Subcutaneous abdominal adipose tissue (tissue), 5 donors: Measurements from ENCODE around the gene NASP.
"Not testable (repeated sequence)": the region's sequence is repeated elsewhere in the genome, so short reads cannot be mapped to it uniquely, and the experiment has no call there.

Experiments used
- H3K27ac ChIP-seq: one replicate; pipeline ENCODE4 v1.7.0; 2013; ENCODE audit warnings: low read depth, mild to moderate bottlenecking, inconsistent platforms, low read length, moderate library complexity
- H3K27me3 ChIP-seq, 5 donors: one replicate each; pipeline ENCODE4 v1.7.0; 2013; ENCODE audit warnings: low read length in 5 of 5, inconsistent platforms in 1 of 5; ENCODE audit not compliant: control insufficient read depth in 5 of 5, insufficient read depth in 4 of 5
- H3K36me3 ChIP-seq, 5 donors: one replicate each; pipeline ENCODE4 v1.7.0; 2013; ENCODE audit warnings: low read length in 5 of 5; ENCODE audit not compliant: control insufficient read depth in 5 of 5, insufficient read depth in 5 of 5
- H3K4me1 ChIP-seq, 5 donors: one replicate each; pipeline ENCODE4 v1.7.0; 2013; ENCODE audit warnings: low read length in 5 of 5, mild to moderate bottlenecking in 3 of 5, moderate library complexity in 1 of 5; ENCODE audit not compliant: control insufficient read depth in 5 of 5, insufficient read depth in 5 of 5
- H3K4me3 ChIP-seq, 5 donors: one replicate each; pipeline ENCODE4 v1.7.0; 2013; ENCODE audit warnings: low read length in 5 of 5, low read depth in 1 of 5
- H3K9ac ChIP-seq, 5 donors: one replicate each; pipeline ENCODE4 v1.7.0; 2013; ENCODE audit warnings: low read length in 5 of 5, mild to moderate bottlenecking in 4 of 5, moderate library complexity in 3 of 5
- H3K9me3 ChIP-seq, 5 donors: one replicate each; pipeline ENCODE4 v1.7.0; 2013; ENCODE audit warnings: low read length in 5 of 5; ENCODE audit not compliant: control insufficient read depth in 5 of 5
- donor health status: healthy.
- donor health status: healthy.
- donor health status: healthy.
- donor health status: healthy.
- donor health status: healthy.

Gene NASP

GRCh38 chr1:45589861-45590260, 6.0 kb downstream of the NASP start:
- peaks cover 0 to 20% (median 13%) of the 10 kb centered on the region in 5 donors for H3K36me3 ChIP-seq
- H3K27me3 ChIP-seq, result no peaks in the 10 kb centered on the region
- H3K27ac ChIP-seq, result no peak overlapping the region
- H3K4me3 ChIP-seq, result no peak overlapping the region
- no peaks in the 10 kb centered on the region for H3K9me3 ChIP-seq
- H3K9ac ChIP-seq, result no peak overlapping the region
- H3K4me1 ChIP-seq, result peaks cover 8 to 22% (median 21%) of the 10 kb centered on the region in 5 donors

GRCh38 chr1:45594412-45594811, 10.6 kb downstream of the NASP start:
- Histone ChIP-seq H3K27ac (no peak overlapping the region), H3K4me3 (no peak overlapping the region), H3K9me3 (no peaks in the 10 kb centered on the region), H3K9ac (no peak overlapping the region), H3K4me1 (peaks cover 0 to 4% (median 0%) of the 10 kb centered on the region in 5 donors), H3K36me3 (peaks cover 10 to 31% (median 21%) of the 10 kb centered on the region in 5 donors), H3K27me3 (no peaks in the 10 kb centered on the region)

GRCh38 chr1:45596765-45597164, 12.9 kb downstream of the NASP start:
- not testable (repeated sequence) for H3K4me1 ChIP-seq, H3K4me3 ChIP-seq, H3K9ac ChIP-seq, H3K27me3 ChIP-seq, H3K9me3 ChIP-seq, H3K27ac ChIP-seq
- H3K36me3 ChIP-seq, result peaks cover 10 to 26% (median 15%) of the 10 kb centered on the region in 5 donors

- peaks cover 6 to 28% (median 15%) of the 10 kb centered on the region in 5 donors for H3K36me3 ChIP-seq
Measured at GRCh38 chr1:45604239-45604638, 20.4 kb downstream of the NASP start.

GRCh38 chr1:45607404-45608074, 23.7 kb downstream of the NASP start:
- no peak overlapping the region for H3K27ac ChIP-seq
- no peaks in the 10 kb centered on the region for H3K9me3 ChIP-seq
- H3K27me3 ChIP-seq, result no peaks in the 10 kb centered on the region
- H3K36me3 ChIP-seq, result peaks cover 6 to 43% (median 27%) of the 10 kb centered on the region in 5 donors
- no peak overlapping the region for H3K4me3 ChIP-seq
- no peak overlapping the region for H3K9ac ChIP-seq
- peaks cover 1 to 15% (median 7%) of the 10 kb centered on the region in 5 donors for H3K4me1 ChIP-seq

More at GRCh38 chr1:45604239-45604638, 20.4 kb downstream of the NASP start:
- H3K4me3 ChIP-seq, result no peak overlapping the region
- peaks cover 1 to 15% (median 7%) of the 10 kb centered on the region in 5 donors for H3K4me1 ChIP-seq
- no peaks in the 10 kb centered on the region for H3K9me3 ChIP-seq
- H3K9ac ChIP-seq, result no peak overlapping the region
- no peaks in the 10 kb centered on the region for H3K27me3 ChIP-seq
- H3K27ac ChIP-seq, result no peak overlapping the region

GRCh38 chr1:45608175-45609156, 24.6 kb downstream of the NASP start:
- Histone ChIP-seq H3K9ac (no peak overlapping the region), H3K27me3 (no peaks in the 10 kb centered on the region), H3K27ac (no peak overlapping the region), H3K36me3 (peaks cover 10 to 52% (median 32%) of the 10 kb centered on the region in 5 donors), H3K4me3 (no peak overlapping the region), H3K4me1 (peaks cover 1 to 15% (median 7%) of the 10 kb centered on the region in 5 donors), H3K9me3 (no peaks in the 10 kb centered on the region)

- Histone ChIP-seq H3K9me3 (no peaks in the 10 kb centered on the region), H3K4me3 (no peak overlapping the region), H3K36me3 (peaks cover 15 to 61% (median 45%) of the 10 kb centered on the region in 5 donors)
Measured at GRCh38 chr1:45610589-45611226, 26.9 kb downstream of the NASP start.

GRCh38 chr1:45612941-45613579, 29.2 kb downstream of the NASP start:
- H3K27me3 ChIP-seq, result no peaks in the 10 kb centered on the region
- H3K4me3 ChIP-seq, result no peak overlapping the region
- H3K27ac ChIP-seq, result no peak overlapping the region
- no peak overlapping the region for H3K9ac ChIP-seq
- peaks cover 1 to 8% (median 5%) of the 10 kb centered on the region in 5 donors for H3K4me1 ChIP-seq
- peaks cover 25 to 67% (median 58%) of the 10 kb centered on the region in 5 donors for H3K36me3 ChIP-seq
- no peaks in the 10 kb centered on the region for H3K9me3 ChIP-seq

More at GRCh38 chr1:45610589-45611226, 26.9 kb downstream of the NASP start:
- Histone ChIP-seq H3K27me3 (no peaks in the 10 kb centered on the region), H3K4me1 (peaks cover 1 to 15% (median 7%) of the 10 kb centered on the region in 5 donors), H3K9ac (no peak overlapping the region), H3K27ac (no peak overlapping the region)

GRCh38 chr1:45615885-45616284, 32.0 kb downstream of the NASP start:
- Histone ChIP-seq H3K4me3 (no peak overlapping the region), H3K9me3 (no peaks in the 10 kb centered on the region), H3K36me3 (peaks cover 25 to 77% (median 62%) of the 10 kb centered on the region in 5 donors), H3K27ac (no peak overlapping the region), H3K4me1 (peaks cover 0 to 22% (median 4%) of the 10 kb centered on the region in 5 donors), H3K27me3 (no peaks in the 10 kb centered on the region), H3K9ac (no peak overlapping the region)
